Esophagus (tissue), 2 donors: ENCODE data around the gene TIMM22. TPM values are rescaled to one million over a fixed set of nuclear protein-coding genes. Genes with fewer than 3 reads are reported as not detected.
"Not testable (repeated sequence)": the region's sequence is repeated elsewhere in the genome, so short reads cannot be mapped to it uniquely, and the experiment has no call there.

ENCODE experiments used
- H3K27ac ChIP-seq, 2 donors: one replicate each; pipeline ENCODE4 v1.5.1; 2013; ENCODE audit warnings: low read depth in 2 of 2, mild to moderate bottlenecking in 2 of 2, inconsistent platforms in 1 of 2, low read length in 1 of 2, moderate library complexity in 1 of 2
- H3K27me3 ChIP-seq, 2 donors: one replicate each; pipeline ENCODE4 v1.6.1; 2013; ENCODE audit warnings: low read length in 2 of 2, control low read depth in 1 of 2, mild to moderate bottlenecking in 1 of 2; ENCODE audit not compliant: insufficient read depth in 2 of 2, control insufficient read depth in 1 of 2
- H3K36me3 ChIP-seq, 2 donors: one replicate each; pipeline ENCODE4 v1.6.1; 2013; ENCODE audit warnings: low read length in 1 of 2; ENCODE audit not compliant: control insufficient read depth in 2 of 2, insufficient read depth in 2 of 2
- H3K4me1 ChIP-seq, 2 donors: one replicate each; pipeline ENCODE4 v1.6.1; 2013; ENCODE audit warnings: low read length in 1 of 2; ENCODE audit not compliant: control insufficient read depth in 2 of 2, insufficient read depth in 2 of 2
- H3K4me3 ChIP-seq, 2 donors: one replicate each; pipeline ENCODE4 v1.5.1; 2013; ENCODE audit warnings: low read length in 2 of 2, mild to moderate bottlenecking in 2 of 2, low read depth in 1 of 2, moderate library complexity in 1 of 2
- H3K9me3 ChIP-seq, 2 donors: one replicate each; pipeline ENCODE4 v1.6.1; 2013; ENCODE audit warnings: mild to moderate bottlenecking in 2 of 2, low read depth in 1 of 2, low read length in 1 of 2, moderate library complexity in 1 of 2; ENCODE audit not compliant: control insufficient read depth in 2 of 2, insufficient read depth in 1 of 2
- WGBS, 2 donors: extraction: QIAGEN DNeasy Blood & Tissue Kit; methylation state at CpG; one replicate each; pipeline ENCODE4 v1.1.7; 2013; 5-methylcytosine and 5-hydroxymethylcytosine counted together
- polyA plus RNA-seq, 2 donors: library from polyadenylated mRNA; stranded (reverse); fragments of 200-250 nt; gene quantifications; one replicate each; pipeline ENCODE4 v1.2.3, GENCODE V29; 2013
- donor health status: healthy with polysubstance abuse.
- donor health status: Bipolar disorder and iron deficiency.

TIMM22 gene
- polyA plus RNA-seq, 2 donors: 5.0 to 9.3 TPM

- peaks cover 0 to 44% of the 10 kb centered on the region in 2 donors for H3K36me3 ChIP-seq
- H3K27ac ChIP-seq: peak overlapping the region; percentile 21 to 65
- H3K4me1 ChIP-seq: peaks cover 0 to 7% of the 10 kb centered on the region in 2 donors
- 68 to 76% methylated on average over 13 of the region's 13 CpGs for WGBS, 2 donors
- H3K4me3 ChIP-seq: no peak overlapping the region
- no peaks in the 10 kb centered on the region for H3K27me3 ChIP-seq
- no peaks in the 10 kb centered on the region for H3K9me3 ChIP-seq
Measured at GRCh38 chr17:1040216-1040600, 43.3 kb downstream of the TIMM22 start.

GRCh38 chr17:1041746-1042145 lies 44.8 kb downstream of the TIMM22 start:
- H3K9me3 ChIP-seq: no peaks in the 10 kb centered on the region
- no peaks in the 10 kb centered on the region for H3K27me3 ChIP-seq
- H3K4me1 ChIP-seq: peaks cover 0 to 7% of the 10 kb centered on the region in 2 donors
- H3K27ac ChIP-seq: no peak overlapping the region
- WGBS, 2 donors: 94 to 96% methylated on average over 9 of the region's 9 CpGs
- peaks cover 0 to 50% of the 10 kb centered on the region in 2 donors for H3K36me3 ChIP-seq
- no peak overlapping the region for H3K4me3 ChIP-seq

- 94 to 96% methylated on average over 19 of the region's 19 CpGs for WGBS, 2 donors
- Histone ChIP-seq H3K36me3 (peaks cover 0 to 50% of the 10 kb centered on the region in 2 donors), H3K4me1 (peaks cover 0 to 7% of the 10 kb centered on the region in 2 donors), H3K27me3 (no peaks in the 10 kb centered on the region), H3K27ac (no peak overlapping the region), H3K4me3 (no peak overlapping the region), H3K9me3 (no peaks in the 10 kb centered on the region)
Measured at GRCh38 chr17:1042486-1042885, 45.6 kb downstream of the TIMM22 start.

- WGBS, 2 donors: 57 to 63% methylated on average over 19 to 21 of the region's 21 CpGs
- Histone ChIP-seq H3K27ac (peak overlapping the region; percentile 27 to 70), H3K4me3 (no peak overlapping the region), H3K36me3 (peaks cover 0 to 54% of the 10 kb centered on the region in 2 donors), H3K9me3 (no peaks in the 10 kb centered on the region), H3K27me3 (no peaks in the 10 kb centered on the region), H3K4me1 (peaks cover 0 to 4% of the 10 kb centered on the region in 2 donors)
Measured at GRCh38 chr17:1043601-1044251, 46.8 kb downstream of the TIMM22 start.

- not testable (repeated sequence) for H3K9me3 ChIP-seq, H3K4me1 ChIP-seq, H3K4me3 ChIP-seq, H3K27me3 ChIP-seq, H3K27ac ChIP-seq
- 93% methylated on average over 13 of the region's 13 CpGs for WGBS, 2 donors
- H3K36me3 ChIP-seq: peaks cover 0 to 55% of the 10 kb centered on the region in 2 donors
Measured at GRCh38 chr17:1044387-1045009, 47.6 kb downstream of the TIMM22 start.

- no peaks in the 10 kb centered on the region for H3K9me3 ChIP-seq
- no peaks in the 10 kb centered on the region for H3K27me3 ChIP-seq
- no peaks in the 10 kb centered on the region for H3K4me1 ChIP-seq
- 87 to 89% methylated on average over 9 of the region's 9 CpGs for WGBS, 2 donors
- H3K27ac ChIP-seq: no peak overlapping the region
- no peak overlapping the region for H3K4me3 ChIP-seq
- peaks cover 5 to 54% of the 10 kb centered on the region in 2 donors for H3K36me3 ChIP-seq
Measured at GRCh38 chr17:1045456-1045855, 48.5 kb downstream of the TIMM22 start.

GRCh38 chr17:1047177-1047878 lies 50.4 kb downstream of the TIMM22 start:
- Histone ChIP-seq H3K27ac (peak overlapping the region; percentile 26 to 77), H3K36me3 (peaks cover 5 to 44% of the 10 kb centered on the region in 2 donors), H3K27me3 (no peaks in the 10 kb centered on the region), H3K9me3 (no peaks in the 10 kb centered on the region), H3K4me3 (no peak overlapping the region), H3K4me1 (no peaks in the 10 kb centered on the region)
- WGBS, 2 donors: 74 to 79% methylated on average over 21 of the region's 21 CpGs

GRCh38 chr17:1047879-1048470 lies 51.0 kb downstream of the TIMM22 start:
- Histone ChIP-seq H3K27me3 (no peaks in the 10 kb centered on the region), H3K36me3 (peaks cover 5 to 39% of the 10 kb centered on the region in 2 donors), H3K4me3 (no peak overlapping the region), H3K9me3 (no peaks in the 10 kb centered on the region), H3K4me1 (no peaks in the 10 kb centered on the region), H3K27ac (peak overlapping the region in 1 of 2 donors; percentile 63)
- WGBS, 2 donors: 73 to 78% methylated on average over 20 of the region's 20 CpGs

GRCh38 chr17:1048516-1049115 lies 51.7 kb downstream of the TIMM22 start:
- H3K36me3 ChIP-seq: peaks cover 7 to 43% of the 10 kb centered on the region in 2 donors

More at GRCh38 chr17:1048516-1049115, 51.7 kb downstream of the TIMM22 start:
- H3K4me3 ChIP-seq, H3K27me3 ChIP-seq, H3K4me1 ChIP-seq, H3K9me3 ChIP-seq: not testable (repeated sequence)
- H3K27ac ChIP-seq: peak overlapping the region in 1 of 2 donors; percentile 63
- 95 to 97% methylated on average over 48 to 49 of the region's 49 CpGs for WGBS, 2 donors
